Erythroblast (primary cell): ENCODE measurements around the gene FASTKD1.

Experiments used
- DNase-seq, 2 experiments: peaks; one replicate each; lab custom pipeline; 2025; lab: John Stamatoyannopoulos, UW
- GATA1 ChIP-seq: IDR thresholded peaks from 2 replicates; pipeline ENCODE4 v1.6.1; 2011; ENCODE audit warnings: low read depth, mild to moderate bottlenecking, control low read depth, low read length, moderate library complexity
- POLR2A ChIP-seq: IDR thresholded peaks from 2 replicates; pipeline ENCODE4 v1.6.1; 2011; ENCODE audit warnings: mild to moderate bottlenecking, low read length

FASTKD1 gene

GRCh38 chr2:169504651-169505050 is 69.0 kb downstream of the FASTKD1 start:
- DNase-seq, result no peak
- TF ChIP-seq POLR2A (no peak), GATA1 (no peak)

GRCh38 chr2:169495310-169495928 is 78.2 kb downstream of the FASTKD1 start:
- no peak for TF ChIP-seq POLR2A
- TF ChIP-seq GATA1, result no peak
- no peak for DNase-seq

GRCh38 chr2:169493360-169493759 is 80.3 kb downstream of the FASTKD1 start:
- TF ChIP-seq GATA1 (no peak), POLR2A (no peak)
- DNase-seq, result no peak

- TF ChIP-seq GATA1 (no peak), POLR2A (no peak)
- DNase-seq, result no peak
These were observed 82.3 kb downstream of the FASTKD1 start for GRCh38 chr2:169491378-169491777.

- no peak for TF ChIP-seq GATA1
- TF ChIP-seq POLR2A, result no peak
- DNase-seq, result no peak
These were observed 82.8 kb downstream of the FASTKD1 start for GRCh38 chr2:169490834-169491233.

- DNase-seq, result no peak
- TF ChIP-seq GATA1 (no peak), POLR2A (no peak)
These were observed 87.2 kb downstream of the FASTKD1 start for GRCh38 chr2:169486487-169486886.

- DNase-seq, result no peak
- TF ChIP-seq GATA1, result no peak
- TF ChIP-seq POLR2A, result no peak
These were observed 88.0 kb downstream of the FASTKD1 start for GRCh38 chr2:169485650-169486138.

- no peak for DNase-seq
- no peak for TF ChIP-seq POLR2A
- no peak for TF ChIP-seq GATA1
These were observed 93.6 kb downstream of the FASTKD1 start for GRCh38 chr2:169480079-169480465.
